Measurements from ENCODE around the gene NCK2. TPM values are rescaled to one million over a fixed set of nuclear protein-coding genes. Genes with fewer than 3 reads are reported as not detected.
"Not testable (repeated sequence)": the region's sequence is repeated elsewhere in the genome, so short reads cannot be mapped to it uniquely, and the experiment has no call there.

Gene NCK2
- total and polyA plus RNA-seq, 2 donors from 2014 or later: 22.8 to 52.9 TPM

GRCh38 chr2:105894327-105894944, 149.7 kb downstream of the NCK2 start:
- TF ChIP-seq CTCF (IDR thresholded peaks at IDR 0.05; ENCODE audit: borderline replicate concordance, extremely low read depth, insufficient read depth): no peak
- no peak for FAIRE-seq
- intact Hi-C loops (cut with DNase I): no loop called here

GRCh38 chr2:105895990-105896764, 151.5 kb downstream of the NCK2 start:
- intact Hi-C loops (cut with DNase I): no loop called here
- no peak overlapping the region for H3K4me3 ChIP-seq (ENCODE audit: low read length in 3 of 3)
- DNase-seq (no peak), FAIRE-seq (no peak)
- no peak overlapping the region for H3K27ac ChIP-seq (ENCODE audit: low read depth in 2 of 2, low read length in 2 of 2)
- no peaks in the 10 kb centered on the region for H3K27me3 ChIP-seq (ENCODE audit: control insufficient read depth, insufficient read depth, low read length)
- peaks cover 0 to 2% (median 0%) of the 10 kb centered on the region in 3 donors for H3K36me3 ChIP-seq (ENCODE audit: control insufficient read depth in 2 of 3, insufficient read depth in 3 of 3, low read length in 3 of 3)
- H3K9ac ChIP-seq (ENCODE audit: low read length in 3 of 3): no peak overlapping the region
- H3K4me1 ChIP-seq (ENCODE audit: control insufficient read depth in 2 of 3, insufficient read depth in 2 of 3, low read depth in 1 of 3, low read length in 3 of 3): peaks cover 0 to 5% (median 3%) of the 10 kb centered on the region in 3 donors
- no peaks in the 10 kb centered on the region for H3K9me3 ChIP-seq (ENCODE audit: control insufficient read depth in 2 of 3, insufficient read depth in 1 of 3, low read length in 3 of 3)
- TF ChIP-seq CTCF (IDR thresholded peaks at IDR 0.05; ENCODE audit: borderline replicate concordance, extremely low read depth, insufficient read depth): no peak

More at GRCh38 chr2:105894327-105894944, 149.7 kb downstream of the NCK2 start:
- Histone ChIP-seq H3K4me3 (ENCODE audit: low read length in 3 of 3) (no peak overlapping the region), H3K9me3 (ENCODE audit: control insufficient read depth in 2 of 3, insufficient read depth in 1 of 3, low read length in 3 of 3) (no peaks in the 10 kb centered on the region), H3K4me1 (ENCODE audit: control insufficient read depth in 2 of 3, insufficient read depth in 2 of 3, low read depth in 1 of 3, low read length in 3 of 3) (peaks cover 0 to 9% (median 5%) of the 10 kb centered on the region in 3 donors), H3K27me3 (ENCODE audit: control insufficient read depth, insufficient read depth, low read length) (no peaks in the 10 kb centered on the region), H3K27ac (ENCODE audit: low read depth in 2 of 2, low read length in 2 of 2) (no peak overlapping the region), H3K36me3 (ENCODE audit: control insufficient read depth in 2 of 3, insufficient read depth in 3 of 3, low read length in 3 of 3) (peaks cover 0 to 2% (median 0%) of the 10 kb centered on the region in 3 donors), H3K9ac (ENCODE audit: low read length in 3 of 3) (no peak overlapping the region)
- DNase-seq: no peak

GRCh38 chr2:105896765-105897163, 152.1 kb downstream of the NCK2 start:
- no peak overlapping the region for H3K27ac ChIP-seq (ENCODE audit: low read depth in 2 of 2, low read length in 2 of 2)
- no peaks in the 10 kb centered on the region for H3K27me3 ChIP-seq (ENCODE audit: control insufficient read depth, insufficient read depth, low read length)
- intact Hi-C loops (cut with DNase I): no loop called here
- no peaks in the 10 kb centered on the region for H3K9me3 ChIP-seq (ENCODE audit: control insufficient read depth in 2 of 3, insufficient read depth in 1 of 3, low read length in 3 of 3)
- H3K4me1 ChIP-seq (ENCODE audit: control insufficient read depth in 2 of 3, insufficient read depth in 2 of 3, low read depth in 1 of 3, low read length in 3 of 3): peaks cover 0 to 5% (median 3%) of the 10 kb centered on the region in 3 donors
- no peak overlapping the region for H3K9ac ChIP-seq (ENCODE audit: low read length in 3 of 3)
- H3K36me3 ChIP-seq (ENCODE audit: control insufficient read depth in 2 of 3, insufficient read depth in 3 of 3, low read length in 3 of 3): peaks cover 0 to 2% (median 0%) of the 10 kb centered on the region in 3 donors
- DNase-seq: no peak
- no peak for FAIRE-seq
- H3K4me3 ChIP-seq (ENCODE audit: low read length in 3 of 3): no peak overlapping the region
- no peak for TF ChIP-seq CTCF (IDR thresholded peaks at IDR 0.05; ENCODE audit: borderline replicate concordance, extremely low read depth, insufficient read depth)

- H3K36me3 ChIP-seq (ENCODE audit: control insufficient read depth in 2 of 3, insufficient read depth in 3 of 3, low read length in 3 of 3); H3K27ac ChIP-seq (ENCODE audit: low read depth in 2 of 2, low read length in 2 of 2); H3K4me1 ChIP-seq (ENCODE audit: control insufficient read depth in 2 of 3, insufficient read depth in 2 of 3, low read depth in 1 of 3, low read length in 3 of 3); H3K27me3 ChIP-seq (ENCODE audit: control insufficient read depth, insufficient read depth, low read length); H3K9me3 ChIP-seq (ENCODE audit: control insufficient read depth in 2 of 3, insufficient read depth in 1 of 3, low read length in 3 of 3); intact Hi-C loops (cut with DNase I); DNase-seq; H3K4me3 ChIP-seq (ENCODE audit: low read length in 3 of 3); FAIRE-seq; H3K9ac ChIP-seq (ENCODE audit: low read length in 3 of 3): not testable (repeated sequence)
These were observed 153.0 kb downstream of the NCK2 start for GRCh38 chr2:105897694-105898093.

All from kidney (tissue), 14 donors.